ENCODE measurements around the gene MLXIPL. TPM values are rescaled to one million over a fixed set of nuclear protein-coding genes. Genes with fewer than 3 reads are reported as not detected.
"Not testable (repeated sequence)": the region's sequence is repeated elsewhere in the genome, so short reads cannot be mapped to it uniquely, and the experiment has no call there.

Gene MLXIPL
- total and polyA plus RNA-seq, 7 donors = 11.1 to 65.2 (median 22.9) TPM

GRCh38 chr7:73618538-73618937 is 5.8 kb downstream of the MLXIPL start:
- Histone ChIP-seq H3K27ac (no peak overlapping the region), H3K36me3 (ENCODE audit: insufficient read depth in 1 of 2, low read depth in 1 of 2) (peaks cover 0 to 12% of the 10 kb centered on the region in 2 donors), H3K27me3 (ENCODE audit: insufficient read depth in 3 of 3, low read length in 2 of 3) (no peaks in the 10 kb centered on the region), H3K9me3 (no peaks in the 10 kb centered on the region), H3K4me1 (peaks cover 4% of the 10 kb centered on the region), H3K4me3 (no peak overlapping the region)
- DNase-seq (no peak), ATAC-seq (no peak)
- TF ChIP-seq CTCF (IDR thresholded peaks at IDR 0.05) = no peak
- 78 to 81% (median 80%) methylated on average over 4 of the region's 4 CpGs for WGBS, 3 donors
- intact Hi-C loops (cut with DNase I) = no loop called here

GRCh38 chr7:73617520-73617919 is 6.8 kb downstream of the MLXIPL start:
- Histone ChIP-seq H3K36me3 (ENCODE audit: insufficient read depth in 1 of 2, low read depth in 1 of 2) (peaks cover 0 to 12% of the 10 kb centered on the region in 2 donors), H3K4me1 (peaks cover 13% of the 10 kb centered on the region)
- H3K9me3 ChIP-seq; H3K4me3 ChIP-seq; H3K27ac ChIP-seq; intact Hi-C loops (cut with DNase I); H3K27me3 ChIP-seq (ENCODE audit: insufficient read depth in 3 of 3, low read length in 2 of 3); DNase-seq; ATAC-seq: not testable (repeated sequence)
- 95 to 98% (median 95%) methylated on average over 9 of the region's 9 CpGs for WGBS, 3 donors

DNA sequence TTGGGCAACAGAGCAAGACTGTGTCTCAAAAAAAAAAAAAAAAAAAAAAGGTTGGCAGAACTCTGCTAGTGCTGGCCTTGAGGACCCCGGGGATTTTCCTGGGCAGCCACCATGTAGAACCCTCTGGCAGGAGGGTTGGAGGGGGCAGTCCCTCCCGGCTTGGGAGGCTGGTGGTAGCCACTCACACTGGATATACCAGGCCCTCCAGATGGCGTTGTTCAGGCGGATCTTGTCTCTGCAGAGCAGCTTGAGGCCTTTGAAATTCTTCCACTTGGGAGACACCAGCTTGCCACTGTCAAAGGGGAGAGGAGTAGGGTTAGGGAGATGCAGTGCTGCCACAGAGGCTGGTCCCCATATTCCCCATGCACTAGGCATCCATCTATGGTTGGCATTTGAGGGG is 8.4 kb downstream of the MLXIPL start:
- intact Hi-C loops (cut with DNase I) = loop anchor here in 1 of 2 donors (2.0 kb wide), 1 partner anchor 51 kb away; the partner anchor contains the start of gene VPS37D
- WGBS, 3 donors = 44 to 51% (median 46%) methylated on average over 4 of the region's 4 CpGs
- Histone ChIP-seq H3K4me3 (no peak overlapping the region), H3K27me3 (ENCODE audit: insufficient read depth in 3 of 3, low read length in 2 of 3) (no peaks in the 10 kb centered on the region), H3K9me3 (no peaks in the 10 kb centered on the region), H3K36me3 (ENCODE audit: insufficient read depth in 1 of 2, low read depth in 1 of 2) (peaks cover 0 to 12% of the 10 kb centered on the region in 2 donors), H3K4me1 (peaks cover 20% of the 10 kb centered on the region), H3K27ac (no peak overlapping the region)
- DNase-seq = no peak
- no peak for TF ChIP-seq CTCF (IDR thresholded peaks at IDR 0.05)
- no peak for ATAC-seq

DNA sequence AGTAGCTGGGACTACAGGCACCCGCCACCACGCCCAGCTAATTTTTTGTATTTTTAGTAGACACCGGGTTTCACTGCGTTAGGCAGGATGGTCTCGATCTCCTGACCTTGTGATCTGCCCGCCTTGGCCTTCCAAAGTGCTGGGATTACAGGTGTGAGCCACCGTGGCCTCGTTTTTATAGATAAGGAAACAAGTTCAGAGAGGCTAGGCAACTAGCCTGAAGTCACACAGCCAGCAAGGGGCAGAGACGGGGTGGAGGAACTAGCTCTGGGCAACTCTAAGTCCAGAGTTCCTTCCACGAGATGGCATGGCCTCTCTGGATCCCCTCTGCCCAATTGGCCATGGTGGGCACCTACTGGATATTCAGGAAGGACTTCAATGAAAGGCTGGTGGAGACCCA is 9.4 kb downstream of the MLXIPL start:
- not testable (repeated sequence) for H3K9me3 ChIP-seq; ATAC-seq; H3K27me3 ChIP-seq (ENCODE audit: insufficient read depth in 3 of 3, low read length in 2 of 3); H3K27ac ChIP-seq; H3K4me3 ChIP-seq; DNase-seq
- peaks cover 23% of the 10 kb centered on the region for H3K4me1 ChIP-seq
- intact Hi-C loops (cut with DNase I) = loop anchor here in 1 of 2 donors (2.0 kb wide), 1 partner anchor 52 kb away; the partner anchor contains the start of gene VPS37D
- WGBS, 3 donors = 86 to 88% (median 87%) methylated on average over 10 of the region's 10 CpGs
- H3K36me3 ChIP-seq (ENCODE audit: insufficient read depth in 1 of 2, low read depth in 1 of 2) = peaks cover 0 to 12% of the 10 kb centered on the region in 2 donors

- Histone ChIP-seq H3K4me1 (peaks cover 23% of the 10 kb centered on the region), H3K4me3 (no peak overlapping the region), H3K27ac (no peak overlapping the region), H3K36me3 (ENCODE audit: insufficient read depth in 1 of 2, low read depth in 1 of 2) (peaks cover 0 to 12% of the 10 kb centered on the region in 2 donors), H3K27me3 (ENCODE audit: insufficient read depth in 3 of 3, low read length in 2 of 3) (no peaks in the 10 kb centered on the region), H3K9me3 (no peaks in the 10 kb centered on the region)
- no peak for TF ChIP-seq CTCF (IDR thresholded peaks at IDR 0.05)
- no peak for DNase-seq
- ATAC-seq = no peak
- intact Hi-C loops (cut with DNase I) = loop anchor here in 1 of 2 donors (2.0 kb wide), 1 partner anchor 53 kb away; the partner anchor contains the start of gene VPS37D
- WGBS, 3 donors = 66 to 72% (median 66%) methylated on average over 14 of the region's 14 CpGs
These were observed 10.2 kb downstream of the MLXIPL start for GRCh38 chr7:73613954-73614735.
